Body of pancreas (tissue), 4 donors: Measurements from ENCODE around the gene MEGF10. TPM values are rescaled to one million over a fixed set of nuclear protein-coding genes. Genes with fewer than 3 reads are reported as not detected.

Source experiments
- ATAC-seq: fragments of 150-250 bp; one replicate; pipeline ENCODE4 v1.9.1; 2016
- DNase-seq, 4 donors: peaks; one replicate each; pipeline ENCODE4 v3.0.0-alpha.2; 2019
- H3K27ac ChIP-seq, 4 donors: fragments of 200-600 bp; sonication (generic); 1 replicate in 3 of 4; 2 replicates in 1 of 4; pipeline versions ENCODE4 v1.5.1 to v1.6.1; 2016 to 2019; ENCODE audit warnings: mild to moderate bottlenecking in 1 of 4, mixed read lengths in 1 of 4, moderate library complexity in 1 of 4
- H3K27me3 ChIP-seq, 2 donors: fragments of 200-600 bp; sonication (generic); one replicate each; pipeline ENCODE4 v1.6.0; 2016; ENCODE audit warnings: mild to moderate bottlenecking in 1 of 2
- H3K36me3 ChIP-seq, 2 donors: fragments of 200-600 bp; sonication (generic); replicated peaks in 1 of 2; 2 replicates each; pipeline ENCODE4 v1.5.1; 2016; ENCODE audit warnings: low read depth in 2 of 2; ENCODE audit not compliant: insufficient read depth in 1 of 2
- H3K4me1 ChIP-seq: fragments of 200-600 bp; sonication (generic); one replicate; pipeline ENCODE4 v1.6.0; 2016
- H3K4me3 ChIP-seq, 2 donors: fragments of 200-600 bp; sonication (generic); 1 replicate in 1 of 2; 2 replicates in 1 of 2; pipeline ENCODE4 v1.5.1; 2016 to 2019
- H3K9me3 ChIP-seq, 3 donors: fragments of 200-600 bp; sonication (generic); 1 replicate in 2 of 3; 2 replicates in 1 of 3; pipeline ENCODE4 v1.5.1; 2016
- POLR2A ChIP-seq, 3 donors: fragments of 450-650 bp; IDR thresholded peaks; one replicate each; pipeline ENCODE4 v1.6.1; 2016; ENCODE audit warnings: antibody characterized with exemption in 3 of 3, mild to moderate bottlenecking in 2 of 3
- WGBS, 2 donors: methylation state at CpG; one replicate each; pipeline ENCODE4 v1.1.5; 2017; 5-methylcytosine and 5-hydroxymethylcytosine counted together
- intact Hi-C: fragments of 100-400 bp; cut with DNase I; formaldehyde crosslinking; loops from one replicate; pipeline ENCODE4 v1.15.1; 2023
- total RNA-seq, 2 donors: library from RNA; depleted of rRNA; stranded (reverse); fragments of >200 nt; gene quantifications; one replicate each; pipeline ENCODE4 v1.1.0, GENCODE V29; 2016
- TF ChIP-seq, protein P1 (sequence below), 7 experiments: fragments of 450-650 bp in 4 of 7; fragments of 200-600 bp in 3 of 7; sonication (generic) in 3 of 7; IDR thresholded peaks; one replicate each; pipeline ENCODE4 v1.5.1; 2016 to 2019; ENCODE audit warnings: antibody characterized with exemption in 7 of 7

The MEGF10 gene
- total RNA-seq, 2 donors from 2014 or later, result under 0.01 TPM; not detected in 1

DNA sequence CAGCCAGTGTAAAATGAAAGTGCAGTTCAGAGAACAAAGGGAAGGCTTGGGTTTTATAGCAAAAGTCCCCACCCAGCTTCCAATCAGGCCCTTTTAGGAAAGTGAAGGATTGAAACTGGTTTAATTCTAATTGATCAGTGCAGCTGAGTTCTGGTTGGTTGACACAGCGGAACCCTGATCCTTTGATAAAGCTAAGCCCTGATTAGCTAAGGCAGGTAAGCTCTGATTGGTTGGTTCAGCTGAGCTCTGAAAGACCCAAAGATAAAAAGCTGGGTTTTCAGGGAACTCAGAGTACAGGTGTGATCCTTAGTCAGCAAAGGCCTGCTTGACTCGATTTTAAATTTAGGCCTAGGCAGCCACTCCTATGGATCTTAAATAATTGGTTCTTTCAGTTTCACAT lies 156.0 kb downstream of the MEGF10 start:
- H3K4me1 ChIP-seq, result no peaks in the 10 kb centered on the region
- 57 to 77% methylated on average over 2 of the region's 2 CpGs for WGBS, 2 donors
- no peaks in the 10 kb centered on the region for H3K9me3 ChIP-seq
- H3K27me3 ChIP-seq, result no peaks in the 10 kb centered on the region
- DNase-seq (no peak), ATAC-seq (no peak)
- H3K4me3 ChIP-seq, result no peak overlapping the region
- no peak overlapping the region for H3K27ac ChIP-seq
- no peak for TF ChIP-seq POLR2A (IDR thresholded peaks at IDR 0.05)
- TF ChIP-seq, protein P1, sequence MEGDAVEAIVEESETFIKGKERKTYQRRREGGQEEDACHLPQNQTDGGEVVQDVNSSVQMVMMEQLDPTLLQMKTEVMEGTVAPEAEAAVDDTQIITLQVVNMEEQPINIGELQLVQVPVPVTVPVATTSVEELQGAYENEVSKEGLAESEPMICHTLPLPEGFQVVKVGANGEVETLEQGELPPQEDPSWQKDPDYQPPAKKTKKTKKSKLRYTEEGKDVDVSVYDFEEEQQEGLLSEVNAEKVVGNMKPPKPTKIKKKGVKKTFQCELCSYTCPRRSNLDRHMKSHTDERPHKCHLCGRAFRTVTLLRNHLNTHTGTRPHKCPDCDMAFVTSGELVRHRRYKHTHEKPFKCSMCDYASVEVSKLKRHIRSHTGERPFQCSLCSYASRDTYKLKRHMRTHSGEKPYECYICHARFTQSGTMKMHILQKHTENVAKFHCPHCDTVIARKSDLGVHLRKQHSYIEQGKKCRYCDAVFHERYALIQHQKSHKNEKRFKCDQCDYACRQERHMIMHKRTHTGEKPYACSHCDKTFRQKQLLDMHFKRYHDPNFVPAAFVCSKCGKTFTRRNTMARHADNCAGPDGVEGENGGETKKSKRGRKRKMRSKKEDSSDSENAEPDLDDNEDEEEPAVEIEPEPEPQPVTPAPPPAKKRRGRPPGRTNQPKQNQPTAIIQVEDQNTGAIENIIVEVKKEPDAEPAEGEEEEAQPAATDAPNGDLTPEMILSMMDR (IDR thresholded peaks at IDR 0.05), result no peak
- H3K36me3 ChIP-seq, result no peaks in the 10 kb centered on the region
- intact Hi-C loops, result no loop called here

DNA sequence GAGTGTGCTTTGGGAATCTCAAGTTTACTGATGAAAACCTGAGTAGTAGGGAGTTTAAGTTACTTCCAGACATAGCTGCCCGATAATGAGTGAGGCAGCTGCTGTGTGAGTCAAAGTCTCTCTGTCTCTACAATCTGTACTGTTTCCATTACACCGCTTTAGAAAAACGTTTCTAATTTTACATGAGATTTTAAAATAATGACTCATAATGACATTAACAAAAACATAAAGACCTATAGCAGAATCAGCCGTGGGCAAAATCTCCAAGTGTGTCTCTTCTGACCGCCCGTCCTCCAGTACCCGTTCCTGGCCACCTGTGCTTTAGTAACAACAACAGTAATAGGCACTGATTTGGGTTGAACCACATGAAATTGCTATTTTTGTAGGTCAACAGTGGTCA lies 157.2 kb downstream of the MEGF10 start:
- Histone ChIP-seq H3K9me3 (no peaks in the 10 kb centered on the region), H3K27me3 (no peaks in the 10 kb centered on the region), H3K36me3 (no peaks in the 10 kb centered on the region), H3K27ac (no peak overlapping the region), H3K4me1 (no peaks in the 10 kb centered on the region), H3K4me3 (no peak overlapping the region)
- 82 to 89% methylated on average over 7 of the region's 7 CpGs for WGBS, 2 donors
- no peak for ATAC-seq
- intact Hi-C loops, result no loop called here
- TF ChIP-seq POLR2A (IDR thresholded peaks at IDR 0.05), result no peak
- TF ChIP-seq, protein P1 (IDR thresholded peaks at IDR 0.05), result no peak
- DNase-seq, result no peak

DNA sequence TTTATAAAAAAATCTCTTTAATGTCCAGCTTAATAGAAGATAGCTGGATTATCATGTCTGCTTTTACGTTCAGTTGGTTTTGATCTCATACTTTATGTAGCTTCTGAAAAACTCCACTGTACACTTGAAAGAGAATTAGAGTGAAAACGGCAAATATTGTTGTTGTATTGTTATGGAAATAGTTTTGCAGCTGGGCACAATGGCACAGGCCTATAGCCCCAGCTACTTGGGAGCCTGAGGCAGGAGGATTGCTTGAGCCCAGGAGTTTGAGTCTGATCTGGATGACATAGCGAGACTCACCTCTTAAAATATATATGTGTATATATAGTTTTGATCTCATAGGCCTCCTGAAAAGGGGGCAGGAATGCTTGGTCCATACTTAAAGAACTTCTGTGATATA lies 159.4 kb downstream of the MEGF10 start:
- Histone ChIP-seq H3K4me3 (no peak overlapping the region), H3K27me3 (no peaks in the 10 kb centered on the region), H3K4me1 (no peaks in the 10 kb centered on the region), H3K9me3 (no peaks in the 10 kb centered on the region), H3K36me3 (no peaks in the 10 kb centered on the region), H3K27ac (no peak overlapping the region)
- TF ChIP-seq POLR2A (IDR thresholded peaks at IDR 0.05), result no peak
- TF ChIP-seq, protein P1 (IDR thresholded peaks at IDR 0.05), result no peak
- intact Hi-C loops, result no loop called here
- no peak for ATAC-seq
- DNase-seq, result no peak
- 76 to 82% methylated on average over 3 of the region's 3 CpGs for WGBS, 2 donors

DNA sequence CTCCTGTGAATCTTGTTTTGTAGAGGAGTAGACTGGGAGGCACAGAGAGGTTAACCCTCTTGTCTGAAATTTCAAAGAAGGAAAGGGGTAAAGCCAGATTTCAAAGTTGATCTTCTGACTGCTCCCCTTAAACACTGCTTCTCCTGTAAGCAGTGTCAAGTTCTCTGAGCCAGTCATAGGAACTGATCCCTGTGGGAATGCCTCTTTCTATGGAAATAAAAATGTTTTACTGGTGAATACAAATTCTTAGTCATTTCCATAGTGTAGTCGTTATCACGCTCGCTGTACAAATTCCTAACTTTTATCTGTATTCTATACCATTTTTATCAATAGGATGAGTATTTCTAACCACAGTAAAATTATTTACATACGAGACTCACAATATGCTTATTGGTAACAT lies 160.5 kb downstream of the MEGF10 start:
- 88 to 92% methylated on average over 4 of the region's 4 CpGs for WGBS, 2 donors
- H3K27me3 ChIP-seq, result no peaks in the 10 kb centered on the region
- intact Hi-C loops, result no loop called here
- no peak for TF ChIP-seq POLR2A (IDR thresholded peaks at IDR 0.05)
- TF ChIP-seq, protein P1 (IDR thresholded peaks at IDR 0.05), result no peak
- no peaks in the 10 kb centered on the region for H3K9me3 ChIP-seq
- H3K27ac ChIP-seq, result no peak overlapping the region
- no peaks in the 10 kb centered on the region for H3K36me3 ChIP-seq
- H3K4me1 ChIP-seq, result no peaks in the 10 kb centered on the region
- ATAC-seq (no peak), DNase-seq (no peak)
- H3K4me3 ChIP-seq, result no peak overlapping the region

DNA sequence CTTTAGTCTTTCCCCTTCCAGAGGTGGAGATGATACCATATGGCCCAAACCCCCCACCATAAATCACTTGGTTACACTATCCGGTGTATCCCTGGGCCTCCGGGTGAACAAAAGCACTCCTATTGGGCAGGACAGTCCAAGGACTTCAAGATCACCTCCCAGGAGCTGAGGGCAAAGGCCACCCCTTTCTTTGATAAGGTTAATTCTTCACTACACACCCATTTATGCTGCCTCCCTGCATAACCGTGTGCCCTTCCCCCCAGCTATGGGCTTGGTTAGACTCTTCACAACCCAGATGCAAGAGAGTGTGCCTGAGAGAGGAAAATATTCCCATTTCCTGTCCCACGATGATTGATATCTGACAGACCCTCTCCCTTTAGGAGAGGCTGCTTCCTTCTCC lies 162.0 kb downstream of the MEGF10 start:
- no peaks in the 10 kb centered on the region for H3K36me3 ChIP-seq
- TF ChIP-seq, protein P1 (IDR thresholded peaks at IDR 0.05), result no peak
- no peaks in the 10 kb centered on the region for H3K9me3 ChIP-seq
- WGBS, 2 donors, result 62 to 82% methylated on average over 4 of the region's 4 CpGs
- intact Hi-C loops, result no loop called here
- no peak for DNase-seq
- H3K4me1 ChIP-seq, result no peaks in the 10 kb centered on the region
- ATAC-seq, result no peak
- H3K27ac ChIP-seq, result no peak overlapping the region
- H3K4me3 ChIP-seq, result no peak overlapping the region
- H3K27me3 ChIP-seq, result no peaks in the 10 kb centered on the region
